HFFc6 (cell line): ENCODE data around the gene HSPA4L. TPM values are rescaled to one million over a fixed set of nuclear protein-coding genes. Genes with fewer than 3 reads are reported as not detected.

Experiments used
- DNase-seq: peaks from one replicate; pipeline ENCODE4 v3.0.0-alpha.2; 2018
- H3K27ac Mint-ChIP-seq: 2 replicates; pipeline ENCODE4 v1.8.0; 2020; ENCODE audit warnings: mild to moderate bottlenecking, mixed read lengths
- H3K27me3 Mint-ChIP-seq: 2 replicates; pipeline ENCODE4 v1.8.0; 2021; ENCODE audit warnings: mild to moderate bottlenecking, moderate library complexity, mixed read lengths; ENCODE audit not compliant: insufficient read depth
- H3K36me3 Mint-ChIP-seq: 2 replicates; pipeline ENCODE4 v1.8.0; 2021; ENCODE audit warnings: low read depth, mixed read lengths
- H3K4me1 Mint-ChIP-seq: 2 replicates; pipeline ENCODE4 v1.8.0; 2020; ENCODE audit warnings: low read depth, mixed read lengths
- H3K4me3 Mint-ChIP-seq: 2 replicates; pipeline ENCODE4 v1.8.0; 2020; ENCODE audit warnings: mild to moderate bottlenecking, moderate library complexity, mixed read lengths
- H3K9me3 Mint-ChIP-seq: 2 replicates; pipeline ENCODE4 v1.8.0; 2020; ENCODE audit warnings: mild to moderate bottlenecking, mixed read lengths
- total RNA-seq, 6 experiments: library from RNA; stranded (reverse); fragmentation: NEBNext Ultra II Directional; extraction: Animal tissue kit (Norgen Biotek cat#: 25700); gene quantifications; 2 replicates in 1 of 6; 3 replicates in 5 of 6; pipeline ENCODE4 v1.2.3, GENCODE V29; 2021
- TF ChIP-seq, protein P1 (sequence below): fragments of 200-600 bp; sonication (generic); IDR thresholded peaks from 2 replicates; pipeline ENCODE4 v1.5.0; 2021; ENCODE audit warnings: antibody characterized with exemption, mild to moderate bottlenecking

HSPA4L gene
- total RNA-seq, 6 experiments from 2014 or later: 5.9 to 7.9 (median 7.5) TPM

- peak; percentile 0 for DNase-seq
- TF ChIP-seq, protein P1, sequence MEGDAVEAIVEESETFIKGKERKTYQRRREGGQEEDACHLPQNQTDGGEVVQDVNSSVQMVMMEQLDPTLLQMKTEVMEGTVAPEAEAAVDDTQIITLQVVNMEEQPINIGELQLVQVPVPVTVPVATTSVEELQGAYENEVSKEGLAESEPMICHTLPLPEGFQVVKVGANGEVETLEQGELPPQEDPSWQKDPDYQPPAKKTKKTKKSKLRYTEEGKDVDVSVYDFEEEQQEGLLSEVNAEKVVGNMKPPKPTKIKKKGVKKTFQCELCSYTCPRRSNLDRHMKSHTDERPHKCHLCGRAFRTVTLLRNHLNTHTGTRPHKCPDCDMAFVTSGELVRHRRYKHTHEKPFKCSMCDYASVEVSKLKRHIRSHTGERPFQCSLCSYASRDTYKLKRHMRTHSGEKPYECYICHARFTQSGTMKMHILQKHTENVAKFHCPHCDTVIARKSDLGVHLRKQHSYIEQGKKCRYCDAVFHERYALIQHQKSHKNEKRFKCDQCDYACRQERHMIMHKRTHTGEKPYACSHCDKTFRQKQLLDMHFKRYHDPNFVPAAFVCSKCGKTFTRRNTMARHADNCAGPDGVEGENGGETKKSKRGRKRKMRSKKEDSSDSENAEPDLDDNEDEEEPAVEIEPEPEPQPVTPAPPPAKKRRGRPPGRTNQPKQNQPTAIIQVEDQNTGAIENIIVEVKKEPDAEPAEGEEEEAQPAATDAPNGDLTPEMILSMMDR: peak; percentile 18; the same call in 1 of the 2 replicates
- no peak overlapping the region for H3K4me3 Mint-ChIP-seq
- no peaks in the 10 kb centered on the region for H3K27me3 Mint-ChIP-seq
- H3K27ac Mint-ChIP-seq: no peak overlapping the region
- no peaks in the 10 kb centered on the region for H3K9me3 Mint-ChIP-seq
- H3K36me3 Mint-ChIP-seq: no peaks in the 10 kb centered on the region
- H3K4me1 Mint-ChIP-seq: no peaks in the 10 kb centered on the region
These were observed 27.2 kb downstream of the HSPA4L start for GRCh38 chr4:127809173-127809800.

DNA sequence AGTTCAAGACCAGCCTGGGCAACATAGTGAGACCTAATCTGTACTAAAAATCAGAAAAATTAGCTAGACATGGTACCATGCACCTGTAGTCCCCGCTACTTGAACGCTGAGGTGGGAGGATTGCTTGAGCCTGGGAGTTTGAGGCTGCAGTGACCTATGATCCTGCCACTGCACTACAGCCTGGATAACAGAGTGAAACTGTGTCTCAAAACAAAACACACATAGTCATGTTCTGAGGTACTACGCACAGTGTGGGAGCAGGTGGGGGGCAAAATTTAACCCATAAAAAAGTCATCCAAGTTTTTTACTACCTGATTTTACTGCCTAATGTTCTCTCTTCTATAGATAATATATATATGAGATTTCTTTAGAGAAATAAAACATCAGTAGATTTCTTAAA lies 28.4 kb downstream of the HSPA4L start:
- no peaks in the 10 kb centered on the region for H3K27me3 Mint-ChIP-seq
- H3K9me3 Mint-ChIP-seq: no peaks in the 10 kb centered on the region
- H3K4me3 Mint-ChIP-seq: no peak overlapping the region
- no peaks in the 10 kb centered on the region for H3K36me3 Mint-ChIP-seq
- no peak for DNase-seq
- no peak overlapping the region for H3K27ac Mint-ChIP-seq
- TF ChIP-seq, protein P1: no peak
- H3K4me1 Mint-ChIP-seq: no peaks in the 10 kb centered on the region

DNA sequence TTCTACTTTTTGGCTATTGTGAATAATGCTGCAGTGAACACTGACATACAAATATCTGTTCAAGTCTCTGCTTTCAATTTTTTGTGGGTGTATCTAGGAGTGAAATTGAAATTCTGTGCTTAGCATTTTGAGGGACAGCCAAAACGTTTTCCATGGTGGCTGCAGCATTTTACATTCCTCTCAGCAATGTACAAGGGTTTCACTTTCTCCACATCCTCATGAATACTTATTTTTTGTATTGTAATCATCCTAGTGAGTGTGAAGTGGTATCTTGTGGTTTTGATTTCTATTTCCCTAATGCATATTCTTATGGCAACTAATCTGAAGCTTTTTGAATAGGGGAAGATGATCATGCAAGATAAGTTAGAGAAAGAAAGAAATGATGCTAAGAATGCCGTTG lies 40.3 kb downstream of the HSPA4L start:
- H3K36me3 Mint-ChIP-seq: no peaks in the 10 kb centered on the region
- no peak for DNase-seq
- H3K27ac Mint-ChIP-seq: no peak overlapping the region
- H3K9me3 Mint-ChIP-seq: no peaks in the 10 kb centered on the region
- TF ChIP-seq, protein P1: no peak
- H3K4me3 Mint-ChIP-seq: no peak overlapping the region
- no peaks in the 10 kb centered on the region for H3K4me1 Mint-ChIP-seq
- no peaks in the 10 kb centered on the region for H3K27me3 Mint-ChIP-seq

GRCh38 chr4:127828121-127828520 lies 46.0 kb downstream of the HSPA4L start:
- peaks cover 6% of the 10 kb centered on the region; the same call in 1 of the 2 replicates for H3K36me3 Mint-ChIP-seq
- TF ChIP-seq, protein P1: no peak
- peaks cover 6% of the 10 kb centered on the region; the same call in 1 of the 2 replicates for H3K4me1 Mint-ChIP-seq
- no peaks in the 10 kb centered on the region for H3K9me3 Mint-ChIP-seq
- no peak for DNase-seq
- H3K27me3 Mint-ChIP-seq: no peaks in the 10 kb centered on the region
- no peak overlapping the region for H3K27ac Mint-ChIP-seq
- H3K4me3 Mint-ChIP-seq: no peak overlapping the region

GRCh38 chr4:127829014-127829413 lies 46.9 kb downstream of the HSPA4L start:
- Mint-ChIP-seq H3K27me3 (no peaks in the 10 kb centered on the region), H3K27ac (no peak overlapping the region), H3K36me3 (peaks cover 6% of the 10 kb centered on the region; the same call in 1 of the 2 replicates), H3K4me1 (peaks cover 6% of the 10 kb centered on the region; the same call in 1 of the 2 replicates), H3K4me3 (no peak overlapping the region), H3K9me3 (no peaks in the 10 kb centered on the region)
- TF ChIP-seq, protein P1: no peak
- DNase-seq: no peak
